Hepatocyte (in vitro differentiated cells): ENCODE measurements around the gene TBXAS1. TPM values are rescaled to one million over a fixed set of nuclear protein-coding genes. Genes with fewer than 3 reads are reported as not detected.

Experiments used
- DNase-seq: peaks from one replicate; pipeline ENCODE4 v3.0.0-alpha.2; 2016; ENCODE audit warnings: low spot score
- H2AFZ ChIP-seq: fragments of 200-600 bp; sonication (generic); 2 replicates; pipeline ENCODE4 v1.6.0; 2016; ENCODE audit warnings: antibody characterized with exemption, mild to moderate bottlenecking
- H3K27ac ChIP-seq: fragments of 200-600 bp; sonication (generic); 2 replicates; pipeline ENCODE4 v1.5.1; 2016; ENCODE audit warnings: mild to moderate bottlenecking
- H3K27me3 ChIP-seq: fragments of 200-600 bp; sonication (generic); 2 replicates; pipeline ENCODE4 v1.6.1; 2016
- H3K36me3 ChIP-seq: fragments of 200-600 bp; sonication (generic); replicated peaks from 2 replicates; pipeline ENCODE4 v1.5.1; 2016; ENCODE audit warnings: low read depth; ENCODE audit not compliant: insufficient read depth
- H3K4me1 ChIP-seq: fragments of 200-600 bp; sonication (generic); 2 replicates; pipeline ENCODE4 v1.5.1; 2016; ENCODE audit warnings: mild to moderate bottlenecking, moderate library complexity; ENCODE audit not compliant: insufficient read depth
- H3K4me2 ChIP-seq: fragments of 200-600 bp; sonication (generic); 2 replicates; pipeline ENCODE4 v1.6.0; 2016
- H3K4me3 ChIP-seq: fragments of 200-600 bp; sonication (generic); 2 replicates; pipeline ENCODE4 v1.5.1; 2016; ENCODE audit warnings: mild to moderate bottlenecking
- H3K79me2 ChIP-seq: fragments of 200-600 bp; sonication (generic); 2 replicates; pipeline ENCODE4 v1.6.0; 2017; ENCODE audit warnings: mild to moderate bottlenecking
- H3K9me2 ChIP-seq: fragments of 200-600 bp; sonication (generic); replicated peaks from 2 replicates; pipeline ENCODE4 v1.6.0; 2017; ENCODE audit warnings: mild to moderate bottlenecking; ENCODE audit not compliant: insufficient read depth
- H3K9me3 ChIP-seq: fragments of 200-600 bp; sonication (generic); 2 replicates; pipeline ENCODE4 v1.5.1; 2016; ENCODE audit warnings: low read depth, mild to moderate bottlenecking
- H4K20me1 ChIP-seq: fragments of 200-600 bp; sonication (generic); 2 replicates; pipeline ENCODE4 v1.6.0; 2016; ENCODE audit warnings: mild to moderate bottlenecking; ENCODE audit not compliant: insufficient read depth, poor library complexity, severe bottlenecking
- CTCF ChIP-seq: fragments of 200-600 bp; sonication (generic); IDR thresholded peaks from 2 replicates; pipeline ENCODE4 v1.5.1; 2016; ENCODE audit warnings: antibody characterized with exemption, mild to moderate bottlenecking; ENCODE audit not compliant: poor library complexity
- EZH2 ChIP-seq: fragments of 200-600 bp; sonication (generic); IDR thresholded peaks from 2 replicates; pipeline ENCODE4 v1.6.1; 2016; ENCODE audit warnings: antibody characterized with exemption, mild to moderate bottlenecking, borderline replicate concordance
- EZH2phosphoT487 ChIP-seq: fragments of 200-600 bp; sonication (generic); IDR thresholded peaks from one replicate; pipeline ENCODE4 v1.6.1; 2018; ENCODE audit warnings: antibody characterized with exemption, mild to moderate bottlenecking, low read depth, moderate library complexity; ENCODE audit not compliant: unreplicated experiment, severe bottlenecking
- WGBS: methylation state at CpG from one replicate; pipeline ENCODE4 v1.1.6; 2016; ENCODE audit warnings: low lambda C conversion rate; ENCODE audit errors: missing lambda C conversion rate; 5-methylcytosine and 5-hydroxymethylcytosine counted together
- polyA plus RNA-seq: library from polyadenylated mRNA; unstranded; fragments of >200 nt; fragmentation: Nextera tagmentation; extraction: Ambion mirVana; gene quantifications from 2 replicates; pipeline ENCODE4 v1.2.1, GENCODE V29; 2016
- total RNA-seq: library from RNA; depleted of rRNA; stranded (reverse); fragments of >200 nt; gene quantifications from 2 replicates; pipeline ENCODE4 v1.2.3, GENCODE V29; 2014

TBXAS1 gene
- total and polyA plus RNA-seq, 2 experiments from 2014 or later, result 3.9 to 11.5 TPM

- Histone ChIP-seq H3K9me3 (no peaks in the 10 kb centered on the region), H4K20me1 (no peaks in the 10 kb centered on the region), H3K36me3 (no peaks in the 10 kb centered on the region), H3K27me3 (no peaks in the 10 kb centered on the region), H3K79me2 (no peaks in the 10 kb centered on the region), H3K4me2 (no peak overlapping the region), H3K4me1 (no peaks in the 10 kb centered on the region), H2AFZ (no peak overlapping the region), H3K4me3 (no peak overlapping the region), H3K27ac (no peak overlapping the region), H3K9me2 (no peaks in the 10 kb centered on the region)
- 83% methylated on average over 9 of the region's 9 CpGs for WGBS
- TF ChIP-seq EZH2, result no peak
- TF ChIP-seq EZH2phosphoT487, result no peak
- no peak for TF ChIP-seq CTCF
- DNase-seq, result no peak
Observed at GRCh38 chr7:140010194-140010895, 181.3 kb downstream of the TBXAS1 start.

- 93% methylated on average over 4 of the region's 4 CpGs for WGBS
Observed at GRCh38 chr7:140013676-140014075, 184.6 kb downstream of the TBXAS1 start.

GRCh38 chr7:140014123-140014522 is 185.1 kb downstream of the TBXAS1 start:
- H3K79me2 ChIP-seq, result no peaks in the 10 kb centered on the region
- no peak overlapping the region for H3K27ac ChIP-seq
- TF ChIP-seq EZH2 (no peak), CTCF (no peak), EZH2phosphoT487 (no peak)
- 92% methylated on average over 10 of the region's 10 CpGs for WGBS
- H3K4me2 ChIP-seq, result no peak overlapping the region
- H3K4me1 ChIP-seq, result no peaks in the 10 kb centered on the region
- no peaks in the 10 kb centered on the region for H3K36me3 ChIP-seq
- H3K4me3 ChIP-seq, result no peak overlapping the region
- DNase-seq, result no peak
- no peaks in the 10 kb centered on the region for H3K27me3 ChIP-seq
- no peaks in the 10 kb centered on the region for H3K9me2 ChIP-seq
- H3K9me3 ChIP-seq, result no peaks in the 10 kb centered on the region
- no peaks in the 10 kb centered on the region for H4K20me1 ChIP-seq
- H2AFZ ChIP-seq, result no peak overlapping the region

More at GRCh38 chr7:140013676-140014075, 184.6 kb downstream of the TBXAS1 start:
- TF ChIP-seq CTCF (no peak), EZH2 (no peak), EZH2phosphoT487 (no peak)
- Histone ChIP-seq H3K4me1 (no peaks in the 10 kb centered on the region), H4K20me1 (no peaks in the 10 kb centered on the region), H3K36me3 (no peaks in the 10 kb centered on the region), H3K27me3 (no peaks in the 10 kb centered on the region), H2AFZ (no peak overlapping the region), H3K27ac (no peak overlapping the region), H3K79me2 (no peaks in the 10 kb centered on the region), H3K9me3 (no peaks in the 10 kb centered on the region), H3K4me2 (no peak overlapping the region), H3K9me2 (no peaks in the 10 kb centered on the region), H3K4me3 (no peak overlapping the region)
- DNase-seq, result no peak
